Glutamatergic neuron (in vitro differentiated cells): Measurements from ENCODE around the gene NDUFA9. TPM values are rescaled to one million over a fixed set of nuclear protein-coding genes. Genes with fewer than 3 reads are reported as not detected.

Experiments
- DNase-seq: peaks from one replicate; pipeline ENCODE4 v3.0.0; 2022
- H3K27ac Mint-ChIP-seq: one replicate; pipeline ENCODE4 v1.8.0; 2020; ENCODE audit warnings: mild to moderate bottlenecking, mixed read lengths, inconsistent platforms; ENCODE audit not compliant: unreplicated experiment
- H3K27me3 Mint-ChIP-seq: one replicate; pipeline ENCODE4 v1.8.0; 2020; ENCODE audit warnings: mild to moderate bottlenecking, moderate library complexity, mixed read lengths, inconsistent platforms; ENCODE audit not compliant: unreplicated experiment
- H3K36me3 Mint-ChIP-seq: one replicate; pipeline ENCODE4 v1.8.0; 2020; ENCODE audit warnings: mild to moderate bottlenecking, mixed read lengths, inconsistent platforms; ENCODE audit not compliant: unreplicated experiment
- H3K4me1 Mint-ChIP-seq: one replicate; pipeline ENCODE4 v1.8.0; 2020; ENCODE audit warnings: mild to moderate bottlenecking, low read depth, mixed read lengths, inconsistent platforms; ENCODE audit not compliant: unreplicated experiment
- H3K4me3 Mint-ChIP-seq: one replicate; pipeline ENCODE4 v1.8.0; 2020; ENCODE audit warnings: mild to moderate bottlenecking, mixed read lengths, inconsistent platforms; ENCODE audit not compliant: unreplicated experiment
- H3K9me3 Mint-ChIP-seq: one replicate; pipeline ENCODE4 v1.8.0; 2020; ENCODE audit warnings: mild to moderate bottlenecking, moderate library complexity, mixed read lengths, inconsistent platforms; ENCODE audit not compliant: unreplicated experiment
- total RNA-seq: library from RNA; stranded (reverse); fragmentation: NEBNext Ultra II Directional; extraction: Animal tissue kit (Norgen Biotek cat#: 25700); gene quantifications from one replicate; pipeline ENCODE4 v1.2.1, GENCODE V29; 2021; ENCODE audit not compliant: unreplicated experiment
- TF ChIP-seq, protein P1 (sequence below): fragments of 200-600 bp; sonication (generic); IDR thresholded peaks from one replicate; pipeline ENCODE4 v1.5.0; 2021; ENCODE audit not compliant: partially characterized antibody, unreplicated experiment

NDUFA9 gene
- total RNA-seq, 1 donor from 2014 or later: 130 TPM

DNA sequence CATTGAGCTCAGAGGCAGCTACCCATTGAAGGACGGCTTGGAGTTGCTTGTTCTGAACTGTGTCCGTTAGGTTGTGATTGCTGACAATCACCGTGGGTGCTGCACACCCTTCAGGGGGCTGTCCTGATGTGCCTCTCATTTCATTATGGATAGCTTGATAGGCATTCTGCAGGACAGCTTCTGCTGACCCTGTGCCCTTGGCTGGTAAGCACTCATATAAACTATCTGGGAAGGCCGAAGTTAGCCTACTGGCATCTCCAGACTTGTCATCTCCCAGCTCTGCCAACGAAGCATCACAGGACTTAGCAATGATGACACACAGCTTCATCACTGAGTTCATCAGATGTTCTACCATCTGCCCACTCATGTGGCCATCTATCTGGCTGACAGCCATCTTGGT lies 22.4 kb upstream of the NDUFA9 start:
- Mint-ChIP-seq H3K4me1 (no peaks in the 10 kb centered on the region), H3K36me3 (peaks cover 6% of the 10 kb centered on the region), H3K27me3 (no peaks in the 10 kb centered on the region), H3K4me3 (no peak overlapping the region), H3K9me3 (no peaks in the 10 kb centered on the region), H3K27ac (no peak overlapping the region)
- TF ChIP-seq, protein P1, sequence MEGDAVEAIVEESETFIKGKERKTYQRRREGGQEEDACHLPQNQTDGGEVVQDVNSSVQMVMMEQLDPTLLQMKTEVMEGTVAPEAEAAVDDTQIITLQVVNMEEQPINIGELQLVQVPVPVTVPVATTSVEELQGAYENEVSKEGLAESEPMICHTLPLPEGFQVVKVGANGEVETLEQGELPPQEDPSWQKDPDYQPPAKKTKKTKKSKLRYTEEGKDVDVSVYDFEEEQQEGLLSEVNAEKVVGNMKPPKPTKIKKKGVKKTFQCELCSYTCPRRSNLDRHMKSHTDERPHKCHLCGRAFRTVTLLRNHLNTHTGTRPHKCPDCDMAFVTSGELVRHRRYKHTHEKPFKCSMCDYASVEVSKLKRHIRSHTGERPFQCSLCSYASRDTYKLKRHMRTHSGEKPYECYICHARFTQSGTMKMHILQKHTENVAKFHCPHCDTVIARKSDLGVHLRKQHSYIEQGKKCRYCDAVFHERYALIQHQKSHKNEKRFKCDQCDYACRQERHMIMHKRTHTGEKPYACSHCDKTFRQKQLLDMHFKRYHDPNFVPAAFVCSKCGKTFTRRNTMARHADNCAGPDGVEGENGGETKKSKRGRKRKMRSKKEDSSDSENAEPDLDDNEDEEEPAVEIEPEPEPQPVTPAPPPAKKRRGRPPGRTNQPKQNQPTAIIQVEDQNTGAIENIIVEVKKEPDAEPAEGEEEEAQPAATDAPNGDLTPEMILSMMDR: no peak
- no peak for DNase-seq

GRCh38 chr12:4628406-4628805 lies 20.5 kb upstream of the NDUFA9 start:
- DNase-seq: no peak
- Mint-ChIP-seq H3K9me3 (no peaks in the 10 kb centered on the region), H3K4me3 (no peak overlapping the region), H3K27ac (no peak overlapping the region), H3K27me3 (no peaks in the 10 kb centered on the region), H3K4me1 (no peaks in the 10 kb centered on the region), H3K36me3 (peaks cover 6% of the 10 kb centered on the region)
- TF ChIP-seq, protein P1: no peak

- H3K4me1 Mint-ChIP-seq: no peaks in the 10 kb centered on the region
- H3K4me3 Mint-ChIP-seq: no peak overlapping the region
- no peaks in the 10 kb centered on the region for H3K9me3 Mint-ChIP-seq
- no peak for DNase-seq
- no peak overlapping the region for H3K27ac Mint-ChIP-seq
- H3K27me3 Mint-ChIP-seq: no peaks in the 10 kb centered on the region
- peaks cover 6% of the 10 kb centered on the region for H3K36me3 Mint-ChIP-seq
- TF ChIP-seq, protein P1: no peak
Measured at GRCh38 chr12:4630262-4630661, 18.7 kb upstream of the NDUFA9 start.

GRCh38 chr12:4643747-4644146 lies 5.2 kb upstream of the NDUFA9 start:
- TF ChIP-seq, protein P1: no peak
- no peaks in the 10 kb centered on the region for H3K36me3 Mint-ChIP-seq
- H3K4me1 Mint-ChIP-seq: peaks cover 6% of the 10 kb centered on the region
- H3K27me3 Mint-ChIP-seq: no peaks in the 10 kb centered on the region
- no peak overlapping the region for H3K4me3 Mint-ChIP-seq
- H3K27ac Mint-ChIP-seq: no peak overlapping the region
- no peak for DNase-seq
- H3K9me3 Mint-ChIP-seq: no peaks in the 10 kb centered on the region

DNA sequence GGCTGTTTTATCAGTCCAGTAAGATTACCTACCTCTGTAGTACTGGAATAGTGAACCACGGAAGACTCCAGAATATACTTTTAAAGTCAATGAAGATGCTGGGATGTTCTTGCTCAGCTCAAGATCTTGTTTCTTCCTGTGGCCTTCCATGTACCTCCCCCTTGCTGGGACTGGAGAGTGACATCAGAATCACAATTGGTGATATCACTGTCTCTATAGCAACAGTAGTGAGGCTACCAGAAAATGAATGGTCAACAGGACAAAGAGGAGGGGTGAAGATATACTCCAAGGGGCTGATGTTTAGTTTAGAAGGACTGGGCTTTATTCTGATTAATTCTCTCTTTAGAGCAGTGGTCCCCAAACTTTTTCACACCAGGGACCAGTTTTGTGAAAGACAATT lies 3.9 kb upstream of the NDUFA9 start:
- no peak overlapping the region for H3K27ac Mint-ChIP-seq
- DNase-seq: no peak
- no peaks in the 10 kb centered on the region for H3K9me3 Mint-ChIP-seq
- no peak overlapping the region for H3K4me3 Mint-ChIP-seq
- H3K36me3 Mint-ChIP-seq: no peaks in the 10 kb centered on the region
- TF ChIP-seq, protein P1: no peak
- H3K4me1 Mint-ChIP-seq: peaks cover 9% of the 10 kb centered on the region
- H3K27me3 Mint-ChIP-seq: peaks cover 1% of the 10 kb centered on the region
